ENCODE data around the gene FOXL2NB.
A peak's percentile ranks its signal among the peaks of the same experiment; 100 is the strongest.

FOXL2NB gene

DNA sequence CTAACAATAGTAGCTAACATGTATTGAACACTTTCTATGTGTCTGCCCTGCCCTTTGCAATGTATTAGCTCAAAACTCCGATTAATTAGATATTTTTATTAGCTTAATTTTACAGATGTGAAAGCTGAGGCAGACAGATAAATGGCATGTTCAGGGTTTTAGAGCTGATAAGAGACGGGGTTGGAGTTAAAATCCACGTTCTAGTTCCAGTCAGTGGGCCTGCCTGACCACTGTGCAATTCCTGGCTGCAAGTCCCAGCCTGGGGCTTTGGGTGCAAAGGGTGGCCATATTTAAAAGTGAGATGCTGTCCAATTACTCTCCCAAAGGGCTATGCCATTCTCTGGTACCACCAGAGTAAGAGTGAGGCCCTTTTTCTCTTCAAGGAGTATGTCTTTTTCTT, 33.3 kb upstream of the FOXL2NB start:
- TF ChIP-seq, protein P1, sequence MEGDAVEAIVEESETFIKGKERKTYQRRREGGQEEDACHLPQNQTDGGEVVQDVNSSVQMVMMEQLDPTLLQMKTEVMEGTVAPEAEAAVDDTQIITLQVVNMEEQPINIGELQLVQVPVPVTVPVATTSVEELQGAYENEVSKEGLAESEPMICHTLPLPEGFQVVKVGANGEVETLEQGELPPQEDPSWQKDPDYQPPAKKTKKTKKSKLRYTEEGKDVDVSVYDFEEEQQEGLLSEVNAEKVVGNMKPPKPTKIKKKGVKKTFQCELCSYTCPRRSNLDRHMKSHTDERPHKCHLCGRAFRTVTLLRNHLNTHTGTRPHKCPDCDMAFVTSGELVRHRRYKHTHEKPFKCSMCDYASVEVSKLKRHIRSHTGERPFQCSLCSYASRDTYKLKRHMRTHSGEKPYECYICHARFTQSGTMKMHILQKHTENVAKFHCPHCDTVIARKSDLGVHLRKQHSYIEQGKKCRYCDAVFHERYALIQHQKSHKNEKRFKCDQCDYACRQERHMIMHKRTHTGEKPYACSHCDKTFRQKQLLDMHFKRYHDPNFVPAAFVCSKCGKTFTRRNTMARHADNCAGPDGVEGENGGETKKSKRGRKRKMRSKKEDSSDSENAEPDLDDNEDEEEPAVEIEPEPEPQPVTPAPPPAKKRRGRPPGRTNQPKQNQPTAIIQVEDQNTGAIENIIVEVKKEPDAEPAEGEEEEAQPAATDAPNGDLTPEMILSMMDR (IDR thresholded peaks at IDR 0.05; ENCODE audit: unreplicated experiment in 3 of 3) = no peak
- Mint-ChIP-seq H3K27me3 (ENCODE audit: low read depth) (peaks cover 21% of the 10 kb centered on the region), H3K9me3 (no peaks in the 10 kb centered on the region), H3K4me1 (peaks cover 5% of the 10 kb centered on the region), H3K27ac (no peak overlapping the region), H3K4me3 (peak overlapping the region in 2 of 3 experiments; percentile 41 to 43), H3K36me3 (ENCODE audit: low read depth) (no peaks in the 10 kb centered on the region)

DNA sequence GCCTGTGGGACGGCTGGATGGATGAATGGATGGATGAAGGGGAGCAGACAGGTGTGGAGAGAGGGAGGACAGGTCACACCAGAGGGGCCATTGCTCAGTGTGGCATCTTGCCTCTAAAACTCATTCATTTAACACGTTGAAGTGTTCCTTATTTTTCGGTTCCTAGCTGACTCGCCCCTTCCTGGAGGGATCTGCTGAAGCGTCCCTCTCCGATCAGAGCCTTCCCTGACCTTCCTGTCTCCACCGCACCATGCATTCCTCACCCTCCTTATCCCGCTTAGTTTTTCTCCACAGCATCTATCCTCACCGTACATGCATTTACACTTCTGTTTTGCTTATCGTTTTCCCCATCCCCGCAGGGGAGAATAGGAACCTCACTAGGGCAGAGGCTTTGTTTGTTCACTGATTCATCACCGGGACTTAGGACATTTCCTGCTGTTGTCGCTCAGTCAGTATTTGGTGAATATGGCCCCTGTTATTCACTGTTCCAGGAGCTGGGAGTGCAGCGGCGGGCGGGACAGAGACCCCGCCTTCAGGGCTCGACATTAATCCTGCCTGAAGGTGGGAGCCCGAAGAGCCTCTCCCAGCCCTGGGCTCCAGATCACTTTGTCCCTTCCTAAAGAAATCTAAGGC, 32.0 kb upstream of the FOXL2NB start:
- no peaks in the 10 kb centered on the region for H3K36me3 Mint-ChIP-seq (ENCODE audit: low read depth)
- H3K27me3 Mint-ChIP-seq (ENCODE audit: low read depth) = peaks cover 28% of the 10 kb centered on the region
- TF ChIP-seq, protein P1 (IDR thresholded peaks at IDR 0.05; ENCODE audit: unreplicated experiment in 3 of 3) = no peak
- peaks cover 5% of the 10 kb centered on the region for H3K4me1 Mint-ChIP-seq
- peak overlapping the region; percentile 18 to 69 (median 51) for H3K27ac Mint-ChIP-seq
- H3K9me3 Mint-ChIP-seq = no peaks in the 10 kb centered on the region
- H3K4me3 Mint-ChIP-seq = peak overlapping the region; percentile 82 to 86 (median 85)

DNA sequence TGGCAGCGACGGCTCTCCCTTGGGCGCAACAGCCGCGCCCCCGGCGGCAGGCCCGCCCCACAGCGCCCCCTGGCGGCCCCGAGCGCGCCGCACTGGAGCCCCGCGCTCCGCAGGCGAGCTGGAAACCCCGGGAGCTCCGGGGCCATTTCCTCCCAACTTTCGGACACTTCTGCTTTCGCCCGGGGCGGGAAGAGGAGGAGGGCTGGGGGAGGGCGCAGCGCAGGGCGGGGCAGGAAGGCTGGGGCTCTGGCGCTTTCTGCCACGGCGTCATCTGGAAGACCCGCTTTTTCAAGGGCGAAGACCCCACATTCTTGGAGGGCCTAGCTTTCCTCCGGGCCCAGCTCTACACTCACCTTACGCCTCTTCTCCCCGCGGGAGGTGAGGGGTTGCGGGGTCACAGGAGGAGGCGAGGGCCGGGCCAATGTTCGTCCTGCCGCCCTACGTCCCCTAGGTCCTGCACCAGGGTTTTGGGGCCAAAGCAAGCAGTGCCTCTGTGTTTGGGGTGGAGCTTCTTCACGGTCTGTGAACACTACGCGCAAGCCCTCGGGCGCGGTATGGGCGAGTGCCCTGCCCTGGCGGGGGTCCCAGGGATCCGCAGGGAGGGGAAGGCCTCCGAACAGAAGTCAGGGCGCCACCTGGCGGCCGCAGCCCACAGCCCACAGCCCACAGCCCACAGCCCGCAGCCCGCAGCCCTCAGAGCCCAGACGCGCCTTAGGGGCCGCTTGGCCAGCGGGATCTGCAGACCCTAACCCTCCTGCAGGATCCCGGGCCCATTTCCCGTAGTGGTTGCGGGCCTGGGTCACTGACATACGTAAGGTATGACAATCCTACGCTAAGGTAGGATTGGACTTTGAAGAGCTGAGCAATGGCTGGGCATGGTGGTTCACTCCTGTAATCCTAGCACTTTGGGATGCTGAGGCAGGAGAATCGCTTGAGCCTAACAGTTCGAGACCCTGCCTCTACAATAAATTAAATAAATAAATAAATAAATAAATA, 31.2 kb upstream of the FOXL2NB start:
- Mint-ChIP-seq H3K4me3 (peak overlapping the region; percentile 82 to 86 (median 85)), H3K36me3 (ENCODE audit: low read depth) (no peaks in the 10 kb centered on the region), H3K27me3 (ENCODE audit: low read depth) (peaks cover 28% of the 10 kb centered on the region), H3K9me3 (no peaks in the 10 kb centered on the region), H3K4me1 (peaks cover 5% of the 10 kb centered on the region), H3K27ac (peak overlapping the region; percentile 71 to 95 (median 88))
- TF ChIP-seq, protein P1 (IDR thresholded peaks at IDR 0.05; ENCODE audit: unreplicated experiment in 3 of 3) = peak; percentile 81 to 84 (median 83)

DNA sequence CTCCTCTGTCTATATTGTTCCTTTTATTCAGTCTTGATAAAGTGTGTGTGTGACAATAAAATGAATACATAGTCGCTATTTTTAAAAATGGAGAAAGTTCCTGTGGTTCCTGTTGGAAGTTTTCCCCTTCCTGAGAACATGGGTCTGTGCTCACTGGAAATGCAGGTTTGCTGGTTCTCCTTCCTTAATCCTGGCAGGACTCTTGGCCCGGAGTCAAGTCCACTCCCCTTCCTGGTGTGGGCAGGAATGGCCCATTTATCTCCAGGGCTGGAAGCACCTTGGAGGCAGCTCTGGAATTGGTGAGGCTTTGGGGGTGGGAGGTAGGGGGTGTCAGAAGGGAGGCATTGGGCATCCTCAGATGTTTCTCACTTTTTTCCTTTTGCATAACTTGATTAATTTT, 30.2 kb upstream of the FOXL2NB start:
- Mint-ChIP-seq H3K4me3 (peak overlapping the region; percentile 64 to 73 (median 72)), H3K27me3 (ENCODE audit: low read depth) (peaks cover 24% of the 10 kb centered on the region), H3K36me3 (ENCODE audit: low read depth) (no peaks in the 10 kb centered on the region), H3K27ac (no peak overlapping the region), H3K9me3 (no peaks in the 10 kb centered on the region), H3K4me1 (peaks cover 5% of the 10 kb centered on the region)
- TF ChIP-seq, protein P1 (IDR thresholded peaks at IDR 0.05; ENCODE audit: unreplicated experiment in 3 of 3) = no peak

DNA sequence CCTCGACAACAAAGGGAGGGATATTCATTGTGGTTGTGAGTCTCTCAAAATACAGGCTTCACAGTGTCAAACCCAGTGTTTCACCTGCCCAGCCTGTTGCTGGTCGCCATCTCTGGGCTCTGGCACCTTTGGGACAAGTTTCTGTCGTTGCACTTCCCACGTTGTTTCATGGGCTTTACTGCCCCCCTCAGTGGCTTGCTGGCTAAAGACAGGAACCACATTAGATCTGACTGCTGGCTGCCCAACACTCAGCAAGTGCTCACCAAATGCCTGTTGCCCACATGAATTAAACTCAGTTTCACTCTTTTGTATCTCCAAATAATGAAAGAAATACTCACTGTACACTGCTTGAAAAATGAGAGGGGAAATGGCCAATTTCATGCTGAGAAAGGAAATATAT, 27.7 kb upstream of the FOXL2NB start:
- Mint-ChIP-seq H3K9me3 (no peaks in the 10 kb centered on the region), H3K27ac (no peak overlapping the region), H3K4me1 (peaks cover 5% of the 10 kb centered on the region), H3K4me3 (no peak overlapping the region), H3K36me3 (ENCODE audit: low read depth) (no peaks in the 10 kb centered on the region), H3K27me3 (ENCODE audit: low read depth) (peaks cover 27% of the 10 kb centered on the region)
- TF ChIP-seq, protein P1 (IDR thresholded peaks at IDR 0.05; ENCODE audit: unreplicated experiment in 3 of 3) = no peak

All from nephron (organoid).